LoVo (cell line): ENCODE measurements around the gene SKOR2.
"Not testable (repeated sequence)": the region's sequence is repeated elsewhere in the genome, so short reads cannot be mapped to it uniquely, and the experiment has no call there.

Experiments
- DNase-seq: peaks from one replicate; pipeline ENCODE4 v3.0.0-alpha.2; 2016; ENCODE audit warnings: low spot score

SKOR2 gene

GRCh38 chr18:47254341-47254939 lies 3.0 kb upstream of the SKOR2 start:
- no peak for DNase-seq

DNA sequence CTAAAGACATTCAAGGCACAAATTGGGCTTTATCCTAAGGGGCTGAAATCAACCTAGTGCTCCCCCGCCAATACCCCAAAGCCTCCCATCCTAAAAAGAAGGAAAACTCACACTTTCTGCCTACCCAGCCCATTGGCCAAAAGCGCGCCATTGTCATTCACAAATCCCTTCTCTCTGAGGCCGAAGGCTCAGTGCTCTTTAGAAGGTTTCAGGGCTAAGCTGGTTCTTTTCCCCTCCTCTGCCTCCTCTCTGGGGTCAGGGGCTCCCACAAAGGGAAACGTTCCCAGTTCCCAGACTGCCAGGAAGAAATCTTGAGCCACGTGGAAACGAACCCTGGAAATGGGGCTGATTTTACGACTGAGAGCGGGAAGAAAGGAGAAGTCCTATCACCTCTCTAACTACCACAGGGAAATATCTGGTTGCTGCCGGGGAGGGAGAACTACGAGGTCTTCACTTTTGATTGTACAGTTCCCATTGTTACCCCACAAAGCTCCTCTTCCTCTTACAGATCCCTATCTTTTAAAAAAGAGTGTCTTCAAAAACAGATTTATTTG lies 1.7 kb upstream of the SKOR2 start:
- DNase-seq: no peak

- no peak for DNase-seq
These were observed 941 bp downstream of the SKOR2 start for GRCh38 chr18:47250391-47251046.

- no peak for DNase-seq
These were observed 2.0 kb downstream of the SKOR2 start for GRCh38 chr18:47249314-47249981.

DNA sequence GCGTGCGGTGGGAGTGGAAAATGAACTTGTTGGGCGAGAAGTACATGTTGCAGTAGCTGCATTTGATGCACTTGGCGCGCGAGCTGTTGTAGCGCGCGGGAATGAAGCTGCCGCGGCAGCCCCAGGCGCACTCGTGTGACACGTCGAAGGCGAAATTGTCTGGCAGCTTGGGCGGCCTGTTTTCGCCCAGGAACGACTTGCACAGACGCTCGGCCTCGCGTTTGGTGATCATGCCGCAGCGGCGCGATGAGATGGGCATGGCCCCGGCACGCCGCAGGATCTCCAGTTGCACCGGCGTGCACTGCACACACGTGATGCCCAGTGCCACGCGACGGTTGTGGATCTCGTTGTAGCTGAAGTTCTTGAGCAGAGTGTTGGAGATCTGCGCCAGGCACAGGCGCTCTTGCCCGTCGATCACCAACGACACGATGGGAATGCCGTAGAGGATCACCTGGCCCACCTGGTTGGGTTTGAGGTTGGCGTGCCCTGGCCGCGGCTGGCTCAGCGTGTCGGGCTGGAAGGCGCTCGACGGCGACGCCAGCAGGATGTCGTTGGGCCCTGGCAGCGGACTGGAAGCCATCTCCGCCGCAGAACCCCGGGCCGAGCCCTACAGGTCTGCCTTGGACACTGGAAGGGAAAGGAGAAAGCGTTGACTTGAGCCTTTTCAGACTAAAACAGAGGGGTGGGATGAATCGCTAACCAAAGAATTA lies 2.7 kb downstream of the SKOR2 start:
- no peak for DNase-seq

DNA sequence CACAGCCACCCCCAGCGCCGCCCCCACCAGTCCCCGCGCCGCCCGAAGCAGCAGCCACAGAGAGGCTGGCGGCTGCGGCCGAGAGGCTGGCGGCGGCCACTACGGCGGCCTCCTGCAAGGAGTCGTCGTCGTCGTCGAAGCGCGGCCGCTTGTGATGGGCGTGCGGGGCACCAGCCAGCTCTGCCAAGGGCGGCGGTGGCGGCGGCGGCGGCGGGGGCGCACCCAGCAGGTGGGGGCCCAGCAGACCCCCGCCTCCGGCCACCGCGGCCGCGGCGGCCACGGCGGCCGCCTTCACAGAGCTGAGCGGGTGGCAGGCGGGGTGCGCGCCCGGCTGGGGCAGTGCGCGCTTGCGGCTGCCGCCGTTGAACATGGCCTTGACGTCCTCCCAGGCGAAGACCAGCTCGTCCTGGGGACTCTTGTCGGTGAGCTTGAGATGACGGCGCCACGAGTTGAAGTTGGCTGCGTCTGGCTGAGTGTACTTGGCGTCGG lies 3.3 kb downstream of the SKOR2 start:
- DNase-seq: no peak

GRCh38 chr18:47247416-47248114 lies 3.9 kb downstream of the SKOR2 start:
- no peak for DNase-seq

- DNase-seq: no peak
These were observed 4.4 kb downstream of the SKOR2 start for GRCh38 chr18:47247036-47247415.

GRCh38 chr18:47246027-47246971 lies 5.2 kb downstream of the SKOR2 start:
- no peak for DNase-seq

DNA sequence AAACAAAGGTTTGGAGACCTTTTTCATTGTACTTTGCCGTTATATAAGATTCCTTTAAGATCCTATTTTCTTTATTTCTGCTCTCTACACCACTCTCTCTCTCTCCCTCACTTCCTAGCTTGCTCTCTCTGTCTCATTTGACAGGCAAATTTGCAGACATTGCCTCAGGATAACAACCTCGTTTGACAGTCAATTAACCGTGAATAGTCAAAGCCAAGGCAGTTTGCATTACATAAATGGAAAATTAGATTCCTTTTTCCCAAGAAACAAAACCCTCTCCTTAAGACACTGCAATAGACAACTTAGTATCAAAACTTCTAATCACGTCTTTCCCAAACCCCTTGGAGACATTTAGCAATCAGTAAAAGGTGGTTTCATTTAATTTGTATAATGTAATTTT lies 7.4 kb downstream of the SKOR2 start:
- no peak for DNase-seq

DNA sequence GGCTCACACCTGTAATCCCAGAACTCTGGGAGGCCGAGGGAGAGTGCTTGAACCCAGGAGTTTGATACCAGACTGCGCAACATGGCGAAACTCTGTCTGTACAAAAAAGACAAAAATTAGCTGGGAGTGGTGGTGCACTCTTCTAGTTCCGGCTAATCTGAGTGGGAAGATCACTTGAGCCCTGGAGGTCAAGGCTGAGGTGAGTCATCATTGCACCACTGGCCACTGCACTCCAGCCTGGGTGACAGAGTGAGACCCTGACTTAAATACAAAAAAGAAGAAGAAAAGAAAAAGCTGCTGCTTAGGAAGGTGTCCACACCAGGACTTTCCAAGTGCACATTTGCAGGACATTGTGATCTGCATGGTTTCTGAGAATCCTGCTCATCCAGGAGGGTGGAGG lies 16.4 kb downstream of the SKOR2 start:
- no peak for DNase-seq

DNA sequence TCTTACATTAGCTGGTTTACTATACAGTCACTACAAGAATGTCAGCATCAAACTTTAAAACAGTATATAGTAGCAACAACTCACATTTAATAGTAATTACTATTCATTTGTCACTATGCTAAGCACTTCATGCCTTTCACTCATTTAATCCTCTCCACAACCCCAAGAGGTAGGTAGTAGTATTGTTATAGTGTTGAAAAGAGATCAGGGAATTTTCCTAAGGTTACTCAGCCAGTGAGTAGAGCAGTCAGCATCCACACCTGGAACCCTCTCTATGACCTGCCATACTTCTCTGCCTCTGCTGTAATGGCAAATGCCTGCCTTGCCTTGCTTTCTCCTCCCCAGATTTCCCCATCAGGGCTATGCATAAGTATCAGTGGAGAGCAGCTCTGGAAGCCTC lies 24.8 kb downstream of the SKOR2 start:
- DNase-seq: no peak

DNA sequence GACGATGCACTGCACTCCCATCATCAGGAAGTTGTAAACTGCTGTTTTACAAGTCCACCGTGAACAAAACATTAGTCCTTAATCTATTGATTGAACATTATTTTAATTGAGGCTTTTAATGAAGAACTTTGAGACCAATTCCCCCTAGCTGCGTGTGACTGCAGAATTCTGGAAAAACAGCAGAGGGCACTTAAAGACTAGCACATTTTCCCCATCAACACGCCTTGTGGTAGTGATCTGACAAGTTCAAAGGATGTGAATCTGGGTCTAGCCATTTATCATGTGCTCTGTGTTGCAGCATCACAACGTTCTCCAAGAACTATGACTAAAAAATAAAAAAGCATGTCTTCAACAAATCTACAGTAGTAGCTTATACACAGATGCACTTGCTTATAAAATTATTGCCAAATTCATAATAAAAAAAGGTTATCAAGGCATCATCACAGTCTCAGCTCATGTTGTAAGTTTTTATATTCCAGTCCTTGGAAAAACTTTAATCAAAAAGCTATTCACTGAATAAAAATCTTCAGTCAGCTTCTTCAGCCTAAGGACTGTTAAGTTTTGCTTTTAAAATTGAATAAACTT lies 35.8 kb downstream of the SKOR2 start:
- peak; percentile 41 for DNase-seq

GRCh38 chr18:47209171-47209570 lies 42.3 kb downstream of the SKOR2 start:
- DNase-seq: no peak

DNA sequence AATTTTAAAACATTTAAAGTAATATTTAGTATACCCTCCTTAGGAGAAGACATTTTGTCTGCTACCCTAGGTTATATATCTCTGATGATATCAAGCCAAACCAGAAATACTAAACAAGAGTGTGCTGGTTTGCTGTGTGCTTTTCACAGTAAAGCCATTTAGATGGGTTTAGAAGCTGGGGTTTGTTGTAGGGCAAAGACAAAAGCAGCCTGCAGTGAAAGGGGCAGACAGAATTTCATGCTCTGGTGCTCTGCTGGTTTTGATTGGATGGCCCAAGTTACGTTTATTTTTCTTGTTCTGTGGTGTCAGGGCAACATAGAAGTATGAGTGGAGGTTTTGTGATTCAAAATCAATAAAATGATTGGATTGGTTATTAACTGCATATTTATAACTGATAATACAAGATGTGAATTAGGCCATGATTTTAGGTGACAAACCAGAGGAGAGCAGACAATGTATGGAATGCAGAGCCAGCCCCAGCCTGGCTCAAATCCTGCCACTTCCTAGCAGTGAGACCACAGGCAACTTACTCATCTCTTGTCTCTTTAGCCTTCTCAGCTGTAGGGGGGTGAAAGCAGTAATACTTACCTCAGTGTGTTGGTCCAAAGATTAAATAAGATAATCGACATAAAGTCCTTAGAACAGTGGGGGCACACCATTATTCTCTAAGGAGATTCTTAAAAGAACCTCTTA lies 44.4 kb downstream of the SKOR2 start:
- no peak for DNase-seq

DNA sequence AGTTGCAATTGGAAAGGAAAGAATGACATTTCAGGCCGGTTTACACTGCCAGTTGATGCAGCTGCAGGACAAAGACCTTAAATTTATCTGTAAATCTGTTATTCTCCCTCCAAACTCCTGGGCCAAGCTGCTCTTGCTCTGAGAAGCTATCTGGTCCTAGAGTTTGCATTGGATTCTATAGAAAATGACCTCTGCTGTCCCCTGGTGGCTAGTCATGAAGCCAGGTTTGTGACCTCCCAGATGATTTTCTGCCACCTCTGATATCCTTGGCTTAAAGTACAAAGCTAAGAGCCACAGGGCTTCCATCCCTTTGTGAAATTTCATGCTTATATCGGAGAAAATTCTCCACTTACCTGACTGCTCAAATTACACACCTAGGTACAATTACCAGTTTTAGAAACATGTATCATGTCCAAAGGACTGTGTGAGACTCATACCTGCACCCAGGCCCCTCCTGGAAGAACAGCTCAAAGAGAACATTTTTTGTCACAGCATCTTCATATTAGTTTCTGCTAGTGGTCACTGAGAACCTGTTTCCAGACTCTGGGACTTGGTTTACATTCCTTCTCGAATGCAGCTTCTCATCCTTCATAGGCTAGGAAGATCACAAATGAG lies 46.4 kb downstream of the SKOR2 start:
- DNase-seq: peak; percentile 42

DNA sequence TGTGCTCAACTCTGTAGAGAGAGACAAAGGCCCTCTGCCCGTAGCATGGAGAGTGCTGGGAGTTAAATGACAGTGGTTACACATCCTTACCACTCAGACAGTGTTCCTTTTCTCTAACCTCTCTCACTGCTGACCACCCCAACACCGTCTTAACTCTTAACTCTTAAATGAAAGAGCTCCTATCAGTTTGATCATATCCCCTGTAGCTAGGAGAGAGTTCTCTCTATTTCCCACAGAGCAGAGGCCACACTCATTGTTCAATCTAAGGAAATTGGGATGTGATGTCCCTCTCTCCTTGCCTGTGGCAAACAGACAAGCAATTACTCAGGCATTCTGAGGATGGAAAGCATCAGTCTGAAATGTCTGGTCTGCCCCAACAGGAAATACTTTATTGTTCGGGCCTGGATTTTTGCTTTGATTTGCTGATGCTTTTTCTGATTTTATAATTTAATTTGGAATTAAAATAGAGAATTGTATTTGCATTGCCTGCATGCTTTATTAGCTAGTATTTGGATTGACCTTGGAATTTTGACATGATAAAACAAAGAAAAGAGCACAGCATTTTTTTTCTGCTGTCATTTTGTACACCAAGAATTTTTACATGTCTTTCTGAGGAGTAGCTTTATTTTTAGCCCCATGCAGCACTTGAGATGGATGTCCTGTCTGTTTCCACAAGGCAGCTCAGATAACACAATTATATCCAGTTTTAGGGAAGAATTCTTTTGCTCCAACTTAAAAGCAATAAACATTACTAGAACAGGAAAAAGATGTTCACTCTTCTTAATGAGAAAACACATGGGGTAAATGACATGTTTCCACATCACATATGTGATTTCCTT lies 47.6 kb downstream of the SKOR2 start:
- DNase-seq: no peak

- not testable (repeated sequence) for DNase-seq
These were observed 55.5 kb downstream of the SKOR2 start for GRCh38 chr18:47195961-47196360.
